Activated B cell treated with CpG ODN at 0.5 μM for 24 hours (primary cell): Measurements from ENCODE around the gene HDDC3. TPM values are rescaled to one million over a fixed set of nuclear protein-coding genes. Genes with fewer than 3 reads are reported as not detected.
"Not testable (repeated sequence)": the region's sequence is repeated elsewhere in the genome, so short reads cannot be mapped to it uniquely, and the experiment has no call there.

Source experiments
- ATAC-seq: fragments of 200-7000 bp; cut with Tn5 transposase; one replicate; pipeline ENCODE4 v1.10.0; 2021; ENCODE audit warnings: low read depth, mild to moderate bottlenecking, moderate library complexity
- CTCF ChIA-PET: fragments of 350-600 bp; sonication (Branson Sonifier 250); formaldehyde crosslinking; loops from one replicate; lab custom pipeline; 2021; ENCODE audit warnings: antibody characterized with exemption; lab: Charles Lee
- POLR2A ChIA-PET: fragments of 350-600 bp; sonication (Branson Sonifier 250); formaldehyde crosslinking; loops from one replicate; lab custom pipeline; 2021; ENCODE audit warnings: antibody characterized with exemption; lab: Charles Lee
- DNase-seq: peaks from one replicate; pipeline ENCODE4 v3.0.0; 2022
- H3K27ac Mint-ChIP-seq: one replicate; pipeline ENCODE4 v1.8.0; 2020; ENCODE audit warnings: mixed read lengths
- H3K27me3 Mint-ChIP-seq: one replicate; pipeline ENCODE4 v1.8.0; 2021; ENCODE audit warnings: mixed read lengths
- H3K36me3 Mint-ChIP-seq: one replicate; pipeline ENCODE4 v1.8.0; 2021; ENCODE audit warnings: low read depth, mixed read lengths
- H3K4me1 Mint-ChIP-seq: one replicate; pipeline ENCODE4 v1.8.0; 2021; ENCODE audit warnings: mixed read lengths
- H3K4me3 Mint-ChIP-seq: one replicate; pipeline ENCODE4 v1.8.0; 2020; ENCODE audit warnings: mild to moderate bottlenecking, mixed read lengths
- H3K9me3 Mint-ChIP-seq: one replicate; pipeline ENCODE4 v1.8.0; 2020; ENCODE audit warnings: mixed read lengths
- CTCF ChIP-seq: fragments of 200-600 bp; IDR thresholded peaks from one replicate; pipeline ENCODE4 v1.8.0; 2022; ENCODE audit warnings: antibody characterized with exemption, mild to moderate bottlenecking
- intact Hi-C: fragments of 100-400 bp; cut with micrococcal nuclease; formaldehyde crosslinking; loops from one replicate; pipeline ENCODE4 v1.15.1; 2024
- total RNA-seq: library from RNA; stranded (reverse); gene quantifications from 2 replicates; pipeline ENCODE4 v1.2.3, GENCODE V29; 2022

Gene HDDC3
- total RNA-seq, 1 donor from 2014 or later: 19.0 TPM

- intact Hi-C loops: loop anchor here (1.0 to 5.0 kb wide), 2 partner anchors 33 to 344 kb away; no protein-coding TSS in a partner anchor
- no peaks in the 10 kb centered on the region for H3K9me3 Mint-ChIP-seq
- DNase-seq (no peak), ATAC-seq (no peak)
- TF ChIP-seq CTCF: no peak
- POLR2A ChIA-PET: interaction anchor here (1.3 to 12.7 kb wide), 4 partner anchors 12 to 185 kb away, joined by 3 to 213 read pairs (median 14); partner anchors contain the start of genes BLM, FURIN, HDDC3 and UNC45A
- CTCF ChIA-PET: interaction anchor here (2.9 to 12.5 kb wide), 2 partner anchors 16 to 32 kb away, joined by 10 to 193 read pairs; partner anchors contain the start of genes HDDC3 and UNC45A
- H3K4me1 Mint-ChIP-seq: peaks cover 42% of the 10 kb centered on the region
- peaks cover 19% of the 10 kb centered on the region for H3K36me3 Mint-ChIP-seq
- peak overlapping the region; percentile 87 for H3K4me3 Mint-ChIP-seq
- H3K27me3 Mint-ChIP-seq: no peaks in the 10 kb centered on the region
- H3K27ac Mint-ChIP-seq: peak overlapping the region; percentile 86
Measured at GRCh38 chr15:90901175-90902039, 30.9 kb downstream of the HDDC3 start.

GRCh38 chr15:90897131-90897655 lies 35.2 kb downstream of the HDDC3 start:
- H3K27ac Mint-ChIP-seq: peak overlapping the region; percentile 87

GRCh38 chr15:90895571-90896117 lies 36.7 kb downstream of the HDDC3 start:
- Mint-ChIP-seq H3K27ac (peak overlapping the region; percentile 13), H3K4me3 (no peak overlapping the region), H3K27me3 (no peaks in the 10 kb centered on the region), H3K9me3 (no peaks in the 10 kb centered on the region), H3K4me1 (peaks cover 27% of the 10 kb centered on the region), H3K36me3 (peaks cover 23% of the 10 kb centered on the region)
- POLR2A ChIA-PET: interaction anchor here (1.1 to 12.7 kb wide), 4 partner anchors 11 to 232 kb away, joined by 5 to 213 read pairs (median 12); partner anchors contain the start of genes FES, HDDC3 and UNC45A
- intact Hi-C loops: no loop called here
- TF ChIP-seq CTCF: no peak
- CTCF ChIA-PET: interaction anchor here (4.8 to 12.5 kb wide), 2 partner anchors 10 to 37 kb away, joined by 28 to 193 read pairs; partner anchors contain the start of genes HDDC3 and UNC45A
- ATAC-seq (no peak), DNase-seq (no peak)

More at GRCh38 chr15:90897131-90897655, 35.2 kb downstream of the HDDC3 start:
- DNase-seq, H3K9me3 Mint-ChIP-seq, H3K27me3 Mint-ChIP-seq, intact Hi-C loops: not testable (repeated sequence)
- Mint-ChIP-seq H3K4me3 (peak overlapping the region; percentile 69), H3K36me3 (peaks cover 20% of the 10 kb centered on the region), H3K4me1 (peaks cover 38% of the 10 kb centered on the region)
- ATAC-seq: peak; percentile 88
- POLR2A ChIA-PET: interaction anchor here (0.6 to 12.7 kb wide), 6 partner anchors 12 to 509 kb away, joined by 3 to 213 read pairs (median 4); partner anchors contain the start of genes BLM, FES, HDDC3 and IQGAP1
- CTCF ChIA-PET: interaction anchor here (0.9 to 12.5 kb wide), 4 partner anchors 11 to 577 kb away, joined by 3 to 193 read pairs (median 16); partner anchors contain the start of genes HDDC3 and UNC45A

GRCh38 chr15:90893175-90894090 lies 38.9 kb downstream of the HDDC3 start:
- ChIA-PET POLR2A (interaction anchor here (1.2 kb wide), 1 partner anchor 39 kb away, joined by 4 read pairs; the partner anchor contains the start of gene HDDC3), CTCF (interaction anchor here (4.8 to 12.5 kb wide), 2 partner anchors 8 to 40 kb away, joined by 28 to 193 read pairs; partner anchors contain the start of genes HDDC3 and UNC45A)
- TF ChIP-seq CTCF: no peak
- no peak overlapping the region for H3K4me3 Mint-ChIP-seq
- H3K27ac Mint-ChIP-seq: no peak overlapping the region
- DNase-seq (no peak), ATAC-seq (no peak)
- H3K36me3 Mint-ChIP-seq: peaks cover 28% of the 10 kb centered on the region
- no peaks in the 10 kb centered on the region for H3K27me3 Mint-ChIP-seq
- peaks cover 26% of the 10 kb centered on the region for H3K4me1 Mint-ChIP-seq
- no peaks in the 10 kb centered on the region for H3K9me3 Mint-ChIP-seq
- intact Hi-C loops: no loop called here
